H1 (cell line): ENCODE results near the gene WDFY4. TPM values are rescaled to one million over a fixed set of nuclear protein-coding genes. Genes with fewer than 3 reads are reported as not detected.

Experiments used
- EGR1 ChIP-seq: IDR thresholded peaks from 2 replicates; pipeline ENCODE4 v1.6.1; 2011; ENCODE audit warnings: low read depth, low read length, borderline replicate concordance
- POLR2A ChIP-seq, 2 experiments: IDR thresholded peaks; 1 replicate in 1 of 2; 2 replicates in 1 of 2; pipeline ENCODE4 v1.6.1; 2011; ENCODE audit warnings: low read depth in 2 of 2, low read length in 2 of 2, mild to moderate bottlenecking in 2 of 2; ENCODE audit errors: control extremely low read depth in 1 of 2
- SAP30 ChIP-seq: fragments of 300-600 bp; sonication (generic); IDR thresholded peaks from 2 replicates; pipeline ENCODE4 v1.7.1; 2012; ENCODE audit warnings: low read length, moderate library complexity, mild to moderate bottlenecking, inconsistent platforms; ENCODE audit not compliant: insufficient read depth, insufficient replicate concordance
- USF2 ChIP-seq: IDR thresholded peaks from 2 replicates; pipeline ENCODE4 v1.6.1; 2011; ENCODE audit warnings: low read length, improper control_type of control experiment
- ZNF274 ChIP-seq: IDR thresholded peaks from 2 replicates; pipeline ENCODE4 v1.7.0; 2012; ENCODE audit warnings: low read length, borderline replicate concordance; ENCODE audit errors: extremely low read depth
- polyA plus RNA-seq, 7 experiments: library from polyadenylated mRNA; depleted of rRNA in 3 of 7; stranded (reverse) in 5 of 7; unstranded in 2 of 7; fragments of >200 nt in 5 of 7; fragments of 200-250 nt in 2 of 7; gene quantifications; 1 replicate in 5 of 7; 2 replicates in 1 of 7; 4 replicates in 1 of 7; pipeline versions ENCODE4 v1.2.1 to v1.2.3, GENCODE V29; 2011 to 2013; ENCODE audit warnings: missing spikeins in 2 of 7, mixed read lengths in 2 of 7
- total RNA-seq: library from RNA; stranded (reverse); fragmentation: NEBNext Ultra II Directional; extraction: Animal tissue kit (Norgen Biotek cat#: 25700); gene quantifications from 2 replicates; pipeline ENCODE4 v1.2.1, GENCODE V29; 2021

WDFY4 gene
- total and polyA plus RNA-seq, 2 of the 8 experiments (the other 6 are each of a cell fraction or from before 2014, with no cell fraction given): not detected

GRCh38 chr10:48811461-48811860, 126.8 kb downstream of the WDFY4 start (continued):
- TF ChIP-seq ZNF274 (no peak), SAP30 (no peak), POLR2A (IDR thresholded peaks at IDR 0.05; ENCODE audit: control extremely low read depth in 1 of 2, low read depth in 2 of 2, low read length in 2 of 2) (no peak), EGR1 (no peak), USF2 (no peak)
- TF ChIP-seq, all 59 proteins: peak for 0
